Endothelial cell of umbilical vein (primary cell): ENCODE data around the gene PRKACB. TPM values are rescaled to one million over a fixed set of nuclear protein-coding genes. Genes with fewer than 3 reads are reported as not detected.

ENCODE experiments used
- BruUV-seq: library from RNA; stranded (reverse); fragments of 400-500 nt; replicated peaks from 2 replicates; lab custom pipeline; 2021; lab: Mats Ljungman, UMichigan
- CTCF ChIA-PET: fragments of 300-600, 350-600 bp; sonication (Branson Sonifier 250); formaldehyde crosslinking; loops from one replicate; lab custom pipeline; 2021; ENCODE audit warnings: antibody characterized with exemption, inconsistent platforms; lab: Charles Lee
- POLR2A ChIA-PET: fragments of 300-600, 350-600 bp; sonication (Branson Sonifier 250); formaldehyde crosslinking; loops from one replicate; lab custom pipeline; 2021; ENCODE audit warnings: antibody characterized with exemption, inconsistent platforms; lab: Charles Lee
- DNase-seq: peaks from one replicate; pipeline ENCODE4 v3.0.0-alpha.2; 2011; ENCODE audit warnings: low read depth, low spot score
- FAIRE-seq: peaks from 2 replicates; lab custom pipeline; 2011; peaks lifted over from hg19 to GRCh38; lab: Jason Lieb, UNC
- H2AFZ ChIP-seq: 2 replicates; pipeline ENCODE4 v1.6.0; 2012; ENCODE audit warnings: low read depth, low read length, control low read depth, inconsistent platforms
- H3K27ac ChIP-seq: 2 replicates; pipeline ENCODE4 v1.5.1; 2011; ENCODE audit warnings: low read depth, mild to moderate bottlenecking, control low read depth, low read length, moderate library complexity; ENCODE audit not compliant: insufficient read depth
- H3K27me3 ChIP-seq, 2 experiments: 2 replicates each; pipeline versions ENCODE4 v1.6.0 to v1.6.1; 2011; ENCODE audit warnings: low read length in 2 of 2, mixed read lengths in 1 of 2; ENCODE audit not compliant: control insufficient read depth in 2 of 2, insufficient read depth in 2 of 2
- H3K36me3 ChIP-seq, 2 experiments: 2 replicates in 1 of 2; 3 replicates in 1 of 2; pipeline ENCODE4 v1.5.1; 2011; ENCODE audit warnings: low read length in 2 of 2, mild to moderate bottlenecking in 1 of 2, moderate library complexity in 1 of 2; ENCODE audit not compliant: control insufficient read depth in 2 of 2, insufficient read depth in 2 of 2; ENCODE audit errors: extremely low read depth in 1 of 2
- H3K4me1 ChIP-seq: 3 replicates; pipeline ENCODE4 v1.5.1; 2011; ENCODE audit warnings: mild to moderate bottlenecking, low read length; ENCODE audit not compliant: control insufficient read depth, insufficient read depth; ENCODE audit errors: extremely low read depth
- H3K4me2 ChIP-seq: 2 replicates; pipeline ENCODE4 v1.6.1; 2011; ENCODE audit warnings: low read length, control low read depth, mixed read lengths; ENCODE audit not compliant: insufficient read depth
- H3K4me3 ChIP-seq, 3 experiments: fragments of 200-600 bp in 1 of 3; sonication (generic), shearing (Covaris generic) in 1 of 3; replicated peaks in 1 of 3; 2 replicates each; pipeline ENCODE4 v1.5.1; 2011 to 2016; ENCODE audit warnings: control low read depth in 3 of 3, low read length in 3 of 3, mild to moderate bottlenecking in 2 of 3, inconsistent platforms in 1 of 3, low read depth in 1 of 3, moderate library complexity in 1 of 3; ENCODE audit not compliant: insufficient read depth in 1 of 3
- H3K79me2 ChIP-seq: 2 replicates; pipeline ENCODE4 v1.6.0; 2012; ENCODE audit warnings: low read length, inconsistent platforms; ENCODE audit not compliant: control insufficient read depth, insufficient read depth
- H3K9ac ChIP-seq: replicated peaks from 2 replicates; pipeline ENCODE3; 2011; ENCODE audit warnings: low read length, control low read depth; ENCODE audit not compliant: insufficient read depth; ENCODE audit errors: extremely low read depth
- H3K9me1 ChIP-seq: replicated peaks from 3 replicates; pipeline ENCODE4 v1.6.0; 2011; ENCODE audit warnings: mild to moderate bottlenecking, low read length; ENCODE audit not compliant: control insufficient read depth, insufficient read depth; ENCODE audit errors: extremely low read depth
- H3K9me3 ChIP-seq: replicated peaks from 2 replicates; pipeline ENCODE4 v1.5.1; 2012; ENCODE audit warnings: low read length, inconsistent platforms; ENCODE audit not compliant: control insufficient read depth, insufficient read depth
- H4K20me1 ChIP-seq: replicated peaks from 2 replicates; pipeline ENCODE3; 2011; ENCODE audit warnings: mild to moderate bottlenecking, low read length; ENCODE audit not compliant: control insufficient read depth, insufficient read depth; ENCODE audit errors: extremely low read depth
- EZH2 ChIP-seq: IDR thresholded peaks from 2 replicates; pipeline ENCODE4 v1.6.1; 2012; ENCODE audit warnings: borderline replicate concordance, low read depth, mild to moderate bottlenecking, moderate library complexity, low read length, inconsistent platforms; ENCODE audit not compliant: severe bottlenecking
- FOS ChIP-seq: IDR thresholded peaks from 2 replicates; pipeline ENCODE4 v1.6.1; 2011; ENCODE audit warnings: mild to moderate bottlenecking, low read length, moderate library complexity, borderline replicate concordance; ENCODE audit not compliant: insufficient read depth
- GATA2 ChIP-seq: IDR thresholded peaks from 2 replicates; pipeline ENCODE4 v1.7.0; 2011; ENCODE audit warnings: low read depth, mild to moderate bottlenecking, moderate library complexity, mixed read lengths, low read length; ENCODE audit not compliant: insufficient read length, insufficient read depth
- JUN ChIP-seq: IDR thresholded peaks from 2 replicates; pipeline ENCODE4 v1.6.1; 2011; ENCODE audit warnings: borderline replicate concordance, low read depth; ENCODE audit not compliant: insufficient read length, insufficient read depth
- MAX ChIP-seq: IDR thresholded peaks from 2 replicates; pipeline ENCODE4 v1.6.1; 2011; ENCODE audit not compliant: insufficient read depth, insufficient read length
- MYC ChIP-seq: IDR thresholded peaks from one replicate; pipeline ENCODE4 v1.6.1; 2011; ENCODE audit warnings: mild to moderate bottlenecking, low read depth, low read length
- POLR2A ChIP-seq: IDR thresholded peaks from 2 replicates; pipeline ENCODE4 v1.6.1; 2012; ENCODE audit warnings: low read depth, mild to moderate bottlenecking, control low read depth, low read length
- POLR2AphosphoS5 ChIP-seq: IDR thresholded peaks from 2 replicates; pipeline ENCODE4 v1.6.1; 2012; ENCODE audit warnings: low read depth, mild to moderate bottlenecking, control low read depth, low read length, moderate library complexity; ENCODE audit not compliant: insufficient read depth
- dilution Hi-C: fragments of 300-500 bp; cut with MboI; formaldehyde crosslinking; loops from one replicate; pipeline ENCODE4 v1.15.0; 2019; ENCODE audit warnings: low sequenced_read_pairs; ENCODE audit not compliant: extremely low pct_ligation_motif_present
- intact Hi-C: fragments of 100-400 bp; cut with micrococcal nuclease; formaldehyde crosslinking; loops from one replicate; pipeline ENCODE4 v1.10.0; 2022
- polyA plus RNA-seq, 4 experiments: library from polyadenylated mRNA; depleted of rRNA in 3 of 4; stranded (reverse) in 3 of 4; unstranded in 1 of 4; fragments of >200 nt; gene quantifications; 2 replicates each; pipeline versions ENCODE4 v1.2.1 to v1.2.3, GENCODE V29; 2011 to 2012; ENCODE audit warnings: missing spikeins in 1 of 4
- total RNA-seq: library from RNA; stranded (reverse); gene quantifications from 2 replicates; pipeline ENCODE4 v1.2.3, GENCODE V29; 2021
- TF ChIP-seq, protein P1 (sequence below), 2 donors: IDR thresholded peaks; 1 replicate in 1 of 2; 2 replicates in 1 of 2; pipeline ENCODE4 v1.5.1; 2011; ENCODE audit warnings: low read length in 2 of 2, mild to moderate bottlenecking in 2 of 2, moderate library complexity in 2 of 2, control low read depth in 1 of 2, inconsistent platforms in 1 of 2, low read depth in 1 of 2; ENCODE audit not compliant: insufficient read depth in 1 of 2; ENCODE audit errors: extremely low read depth in 1 of 2

The PRKACB gene
- total and polyA plus RNA-seq, 2 donors (not counting 3 experiments of a cell fraction or from before 2014, with no cell fraction given) = 19.1 to 77.5 TPM

GRCh38 chr1:84166797-84167196 lies 22.7 kb downstream of the PRKACB start:
- H3K9me1 ChIP-seq = no peaks in the 10 kb centered on the region
- H2AFZ ChIP-seq = no peak overlapping the region
- no peak for DNase-seq
- intact Hi-C loops (no loop called here), dilution Hi-C loops (no loop called here)
- H3K27ac ChIP-seq = no peak overlapping the region
- no peaks in the 10 kb centered on the region for H3K27me3 ChIP-seq
- POLR2A ChIA-PET = no interaction called here
- H3K4me1 ChIP-seq = peaks cover 24% of the 10 kb centered on the region
- BruUV-seq = no TSS peak
- no peak overlapping the region for H3K9ac ChIP-seq
- peaks cover 8% of the 10 kb centered on the region for H4K20me1 ChIP-seq
- no peaks in the 10 kb centered on the region for H3K36me3 ChIP-seq
- H3K4me2 ChIP-seq = no peak overlapping the region
- CTCF ChIA-PET = interaction anchor here (0.6 kb wide), 1 partner anchor 189 kb away, joined by 3 read pairs; no protein-coding TSS in a partner anchor
- H3K9me3 ChIP-seq = no peaks in the 10 kb centered on the region
- TF ChIP-seq POLR2AphosphoS5 = no peak
- no peak for TF ChIP-seq MAX
- no peak for TF ChIP-seq MYC
- no peak for TF ChIP-seq JUN
- TF ChIP-seq FOS = no peak
- no peak for TF ChIP-seq POLR2A
- TF ChIP-seq, protein P1, sequence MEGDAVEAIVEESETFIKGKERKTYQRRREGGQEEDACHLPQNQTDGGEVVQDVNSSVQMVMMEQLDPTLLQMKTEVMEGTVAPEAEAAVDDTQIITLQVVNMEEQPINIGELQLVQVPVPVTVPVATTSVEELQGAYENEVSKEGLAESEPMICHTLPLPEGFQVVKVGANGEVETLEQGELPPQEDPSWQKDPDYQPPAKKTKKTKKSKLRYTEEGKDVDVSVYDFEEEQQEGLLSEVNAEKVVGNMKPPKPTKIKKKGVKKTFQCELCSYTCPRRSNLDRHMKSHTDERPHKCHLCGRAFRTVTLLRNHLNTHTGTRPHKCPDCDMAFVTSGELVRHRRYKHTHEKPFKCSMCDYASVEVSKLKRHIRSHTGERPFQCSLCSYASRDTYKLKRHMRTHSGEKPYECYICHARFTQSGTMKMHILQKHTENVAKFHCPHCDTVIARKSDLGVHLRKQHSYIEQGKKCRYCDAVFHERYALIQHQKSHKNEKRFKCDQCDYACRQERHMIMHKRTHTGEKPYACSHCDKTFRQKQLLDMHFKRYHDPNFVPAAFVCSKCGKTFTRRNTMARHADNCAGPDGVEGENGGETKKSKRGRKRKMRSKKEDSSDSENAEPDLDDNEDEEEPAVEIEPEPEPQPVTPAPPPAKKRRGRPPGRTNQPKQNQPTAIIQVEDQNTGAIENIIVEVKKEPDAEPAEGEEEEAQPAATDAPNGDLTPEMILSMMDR (IDR thresholded peaks at IDR 0.05; ENCODE audit: extremely low read depth in 1 of 2, insufficient read depth in 1 of 2, low read depth in 1 of 2, low read length in 2 of 2) = no peak
- no peak for TF ChIP-seq EZH2
- no peak for TF ChIP-seq GATA2
- H3K4me3 ChIP-seq = no peak overlapping the region
- peaks cover 59% of the 10 kb centered on the region for H3K79me2 ChIP-seq
- no peak for FAIRE-seq
